Left ventricle myocardium superior (tissue), 1 donor: Measurements from ENCODE around the gene CLTC. TPM values are rescaled to one million over a fixed set of nuclear protein-coding genes. Genes with fewer than 3 reads are reported as not detected.
"Not testable (repeated sequence)": the region's sequence is repeated elsewhere in the genome, so short reads cannot be mapped to it uniquely, and the experiment has no call there.

Experiments used
- ATAC-seq: fragments of 200-7000 bp; cut with Tn5 transposase; one replicate; pipeline ENCODE4 v1.9.1; 2020; ENCODE audit warnings: mild to moderate bottlenecking, moderate library complexity
- DNase-seq: peaks from one replicate; pipeline ENCODE4 v3.0.0-alpha.2; 2020
- intact Hi-C: fragments of 100-400 bp; cut with micrococcal nuclease; formaldehyde crosslinking; loops from one replicate; pipeline ENCODE4 v1.11.0; 2022
- total RNA-seq: library from RNA; stranded (reverse); fragmentation: NEBNext Ultra II Directional; extraction: Animal tissue kit (Norgen Biotek cat#: 25700); gene quantifications from one replicate; pipeline ENCODE4 v1.2.1, GENCODE V29; 2021
- donor health status: DM: no; HTN: yes; CAD: no; lungs with severe emphysema.

Gene CLTC
- total RNA-seq, 1 donor from 2014 or later: 143 TPM

DNA sequence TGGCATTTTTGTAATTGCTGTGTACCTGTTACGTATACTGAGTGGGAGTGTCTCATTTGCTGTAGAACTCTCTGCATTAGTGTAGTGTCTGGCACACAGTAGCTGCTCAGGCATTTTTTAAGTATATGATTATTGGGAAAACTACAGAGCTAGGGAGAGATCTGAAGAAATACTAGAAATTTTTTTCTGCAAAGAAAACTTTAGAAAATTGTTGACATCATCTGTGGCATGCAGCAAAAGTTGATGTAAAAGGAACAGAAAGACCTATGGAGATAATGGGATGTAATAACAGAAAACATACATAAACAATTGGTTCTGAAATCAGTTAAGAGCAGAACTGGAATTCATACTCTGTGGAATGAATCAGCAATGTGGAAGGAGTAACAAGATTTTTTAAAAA, 11.6 kb downstream of the CLTC start:
- intact Hi-C loops: no loop called here
- ATAC-seq: no peak
- no peak for DNase-seq

DNA sequence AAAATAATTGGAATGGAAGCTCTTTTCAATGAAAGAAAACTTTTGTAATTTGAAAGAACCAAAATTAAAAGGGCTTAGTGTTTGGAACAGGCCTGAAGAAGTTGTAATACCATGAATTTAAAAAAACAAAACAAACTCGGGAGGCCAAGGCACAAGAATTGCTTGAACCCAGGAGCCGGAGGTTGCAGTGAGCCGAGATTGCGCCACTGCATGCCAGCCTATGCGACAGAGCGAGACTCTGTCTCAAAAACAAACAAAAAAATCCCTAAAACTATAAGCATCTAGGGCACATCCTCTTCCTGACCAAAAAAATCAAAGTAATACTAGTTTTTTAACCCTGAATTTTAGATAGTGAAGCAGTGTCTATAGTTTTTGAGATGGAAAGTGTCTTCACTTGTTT, 12.7 kb downstream of the CLTC start:
- DNase-seq (no peak), ATAC-seq (no peak)
- intact Hi-C loops: no loop called here

DNA sequence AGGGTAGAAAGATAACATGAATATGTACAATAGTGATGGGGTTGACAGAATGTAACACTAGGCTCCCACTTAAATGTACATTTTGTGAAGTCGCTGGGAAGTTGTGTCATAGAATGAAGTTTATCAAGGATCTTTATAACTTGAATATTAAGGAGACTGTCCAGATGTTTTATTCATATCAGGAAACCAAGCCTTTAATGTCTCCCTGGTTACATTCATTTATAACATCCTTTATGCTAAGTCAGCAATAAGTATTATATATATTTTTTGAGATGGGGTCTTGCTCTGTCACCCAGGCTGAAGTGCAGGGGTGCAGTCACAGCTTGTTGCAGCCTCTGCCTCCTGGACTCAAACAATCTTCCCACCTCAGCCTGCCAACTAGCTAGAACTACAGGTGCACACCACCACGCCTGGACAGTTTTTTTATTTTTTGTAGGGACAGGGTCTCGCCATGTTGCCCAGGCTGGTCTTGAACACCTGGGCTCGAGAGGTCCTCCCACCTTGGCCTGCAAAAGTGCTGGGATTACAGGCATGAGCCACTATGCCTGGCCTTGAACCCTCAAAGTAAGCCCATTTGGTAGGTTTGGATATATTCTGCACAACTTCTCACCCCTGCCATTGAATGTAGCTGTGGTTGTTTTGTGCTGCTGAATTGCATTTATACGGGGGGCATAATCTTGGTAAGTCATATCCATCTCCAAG, 14.1 kb downstream of the CLTC start:
- DNase-seq: no peak
- intact Hi-C loops: no loop called here

DNA sequence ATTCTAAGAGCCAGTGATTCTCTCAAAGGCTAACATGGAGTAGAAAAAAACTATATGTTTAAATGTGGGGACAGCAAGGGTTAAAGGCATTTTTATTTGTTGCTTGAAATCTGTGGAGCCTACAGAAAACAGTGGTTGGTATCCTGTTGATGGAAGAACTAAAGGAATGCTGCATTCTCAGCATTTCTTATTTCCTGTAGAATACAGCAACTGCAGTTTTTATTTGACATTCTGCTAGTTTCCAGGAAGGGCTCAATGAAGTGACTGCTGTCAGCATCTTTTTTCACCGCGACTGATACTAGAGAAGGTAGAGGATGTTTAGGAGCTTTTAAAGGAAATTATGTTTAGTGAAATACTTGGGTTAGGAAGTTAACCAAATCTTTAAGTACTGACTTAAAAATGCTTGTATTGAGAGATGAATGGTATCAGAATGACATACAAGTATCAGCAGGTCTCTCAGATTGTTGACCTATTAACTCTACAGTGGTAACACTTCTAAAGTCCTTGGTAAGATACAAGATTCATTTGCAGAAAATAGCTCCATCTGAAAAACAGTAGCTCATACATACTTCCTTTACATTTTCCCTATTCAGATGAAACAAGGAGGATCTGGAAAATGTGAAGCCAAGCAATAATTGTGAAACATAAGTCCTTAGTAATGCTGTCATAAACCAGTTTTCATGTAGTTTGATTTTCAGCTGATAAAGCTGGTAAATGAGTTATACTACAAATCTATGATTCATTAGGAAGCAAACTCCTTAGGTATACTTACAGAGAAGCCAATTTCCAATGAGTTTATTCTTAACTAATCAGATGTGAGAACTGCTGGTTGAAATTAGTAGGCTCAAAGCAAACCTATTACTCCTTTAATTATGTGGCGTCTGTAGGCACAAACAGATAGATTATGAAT, 15.2 kb downstream of the CLTC start:
- intact Hi-C loops: no loop called here
- peak; percentile 27 for ATAC-seq
- no peak for DNase-seq

More for the DNA sequence above, 14.1 kb downstream of the CLTC start:
- ATAC-seq: no peak

DNA sequence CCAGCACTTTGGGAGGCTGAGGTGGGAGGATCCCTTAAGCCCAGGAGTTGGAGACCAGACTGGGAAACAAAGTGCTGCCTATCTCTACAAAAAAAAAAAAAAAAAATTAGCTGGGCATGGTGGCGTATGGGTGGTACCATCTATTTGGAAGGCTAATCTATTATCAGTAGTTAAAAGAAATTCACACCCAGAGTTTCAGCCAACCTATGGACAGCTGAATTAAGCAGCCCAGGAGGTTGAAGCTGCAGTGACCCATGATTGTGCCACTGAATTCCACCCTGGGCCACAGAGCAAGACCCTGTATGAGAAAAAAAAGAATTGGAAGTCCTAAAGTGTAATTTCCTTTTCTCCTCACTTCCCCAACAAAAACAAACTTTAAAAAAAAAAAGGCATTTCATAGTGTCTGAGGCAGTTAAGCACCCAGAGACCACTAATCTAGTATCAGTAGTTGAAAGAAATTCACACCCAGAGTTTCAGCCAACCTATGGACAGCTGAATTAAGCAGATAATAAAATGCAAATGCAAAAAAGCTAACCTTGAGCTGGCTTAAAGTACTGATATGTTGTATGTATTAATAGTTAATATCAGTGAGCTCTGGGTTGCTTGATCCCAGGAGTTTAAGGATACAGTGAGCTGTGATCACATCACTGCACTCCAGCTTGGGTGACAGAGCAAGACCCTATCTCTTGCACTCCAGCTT, 18.1 kb downstream of the CLTC start:
- intact Hi-C loops: no loop called here
- ATAC-seq: no peak

DNA sequence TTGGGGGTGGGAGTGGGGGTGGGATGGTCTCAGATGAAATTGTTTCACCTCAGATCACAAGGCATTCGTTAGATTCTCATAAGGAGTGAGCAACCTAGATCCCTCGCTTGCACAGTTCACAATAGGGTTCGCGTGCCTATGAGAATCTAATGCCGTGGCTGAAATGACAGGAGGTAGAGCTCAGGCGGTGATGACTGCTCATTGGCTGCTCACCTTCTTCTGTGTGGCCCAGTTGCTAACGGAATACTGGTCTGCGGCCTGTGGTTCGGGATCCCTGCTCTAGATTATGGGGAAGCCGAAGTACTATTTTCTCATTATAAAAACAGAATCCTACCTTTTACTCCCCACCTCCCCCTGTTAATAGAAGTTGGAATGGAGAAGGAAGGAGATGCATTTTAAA, 18.9 kb downstream of the CLTC start:
- ATAC-seq (peak; percentile 45), DNase-seq (no peak)
- intact Hi-C loops: no loop called here

More for the DNA sequence above, 18.1 kb downstream of the CLTC start:
- DNase-seq: no peak

DNA sequence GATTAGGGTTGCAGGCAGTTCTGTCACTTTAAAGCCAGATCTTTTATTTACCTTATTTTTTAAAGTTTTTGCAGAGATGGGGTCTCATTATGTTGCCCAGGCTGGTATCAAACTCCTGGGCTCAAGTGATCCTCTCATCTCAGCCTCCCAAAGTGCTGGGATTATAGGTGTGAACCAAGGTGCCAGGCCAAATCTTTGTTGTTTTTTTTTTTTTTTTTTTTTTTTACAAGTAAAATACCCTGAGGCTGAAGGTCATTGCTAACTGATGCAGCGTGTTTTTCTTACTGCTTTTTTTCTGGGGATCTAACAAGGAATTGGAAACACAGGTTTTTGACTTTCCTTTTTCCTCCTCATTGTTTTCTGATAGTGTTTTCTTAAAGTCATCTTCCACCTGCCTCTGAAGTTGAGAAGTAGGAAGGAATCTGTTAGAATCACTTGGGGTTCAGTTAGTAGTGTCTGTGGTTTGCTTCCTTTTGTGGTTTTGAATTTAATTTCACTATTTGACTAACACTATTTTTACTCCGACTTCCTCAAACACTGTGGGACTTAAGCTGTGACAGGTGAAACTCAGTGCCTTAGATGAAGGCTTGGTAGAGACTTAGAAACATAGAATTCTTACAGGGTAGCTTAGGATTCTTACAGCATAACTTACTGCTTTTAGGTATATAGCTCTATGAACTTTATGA, 22.2 kb downstream of the CLTC start:
- DNase-seq (no peak), ATAC-seq (no peak)
- intact Hi-C loops: no loop called here

DNA sequence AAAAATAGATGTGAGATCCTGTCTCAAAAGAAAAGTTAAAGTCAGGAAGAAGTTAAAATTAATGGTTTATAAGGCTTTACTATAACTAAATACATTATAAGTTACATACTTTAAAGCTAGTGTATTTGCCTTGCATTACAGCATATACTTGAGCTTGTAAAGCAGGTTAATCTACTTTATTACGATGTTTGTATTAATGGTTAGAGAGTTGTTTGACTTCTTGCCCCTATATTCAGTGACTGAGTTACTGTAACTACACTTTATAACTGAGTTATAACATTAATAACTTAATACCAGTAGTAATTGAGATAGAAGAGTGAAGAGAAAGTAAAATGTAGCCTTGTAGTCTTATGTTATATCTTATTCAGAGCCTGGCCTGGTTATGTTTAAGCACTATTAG, 22.9 kb downstream of the CLTC start:
- intact Hi-C loops: no loop called here
- DNase-seq: no peak
- ATAC-seq: no peak

DNA sequence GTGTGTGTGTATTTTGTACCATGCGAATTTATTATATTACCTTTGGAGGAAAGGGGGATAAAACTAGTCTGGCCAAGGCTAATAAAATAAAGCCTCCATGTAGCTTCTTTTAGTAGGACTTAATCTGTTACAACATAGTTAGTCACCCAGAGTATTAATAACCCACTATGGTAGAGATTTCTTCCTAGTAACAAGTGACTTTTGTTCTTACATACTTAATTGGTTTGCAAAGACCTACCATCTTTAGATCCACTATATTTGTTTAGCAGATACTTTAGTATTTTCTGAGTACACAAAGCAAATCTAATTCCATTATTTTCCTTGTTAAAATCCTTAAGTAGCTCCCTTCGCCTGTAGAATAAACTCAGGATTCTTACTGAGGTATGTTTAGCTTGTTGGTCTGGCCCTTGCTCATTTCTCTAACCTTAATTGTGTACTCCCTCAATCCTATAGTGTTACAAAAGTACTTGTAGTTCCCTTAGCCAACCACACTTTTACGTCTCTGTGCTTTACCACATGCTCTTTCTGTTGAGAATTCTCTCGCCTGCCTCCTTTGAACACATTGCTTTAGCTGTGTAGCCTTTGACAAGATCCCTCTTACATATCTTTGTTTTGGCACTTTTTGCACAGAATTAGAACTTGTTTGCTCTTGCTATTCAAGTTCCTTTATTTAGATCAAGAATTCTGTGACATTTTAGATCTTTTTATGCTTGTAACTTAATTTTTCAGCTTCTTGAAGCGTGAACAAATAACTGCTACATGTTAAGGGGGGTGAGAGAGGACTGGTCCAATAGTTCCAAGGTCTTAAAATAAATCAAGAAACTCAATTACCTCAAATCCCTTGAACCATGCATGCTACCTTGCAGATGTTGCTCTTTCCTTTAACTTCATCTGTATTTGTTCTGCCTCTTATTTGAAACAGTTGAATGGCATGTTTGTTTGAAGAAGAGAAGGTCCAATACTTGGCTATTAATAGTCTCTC, 23.8 kb downstream of the CLTC start:
- ATAC-seq (peak; percentile 36), DNase-seq (no peak)
- intact Hi-C loops: no loop called here

DNA sequence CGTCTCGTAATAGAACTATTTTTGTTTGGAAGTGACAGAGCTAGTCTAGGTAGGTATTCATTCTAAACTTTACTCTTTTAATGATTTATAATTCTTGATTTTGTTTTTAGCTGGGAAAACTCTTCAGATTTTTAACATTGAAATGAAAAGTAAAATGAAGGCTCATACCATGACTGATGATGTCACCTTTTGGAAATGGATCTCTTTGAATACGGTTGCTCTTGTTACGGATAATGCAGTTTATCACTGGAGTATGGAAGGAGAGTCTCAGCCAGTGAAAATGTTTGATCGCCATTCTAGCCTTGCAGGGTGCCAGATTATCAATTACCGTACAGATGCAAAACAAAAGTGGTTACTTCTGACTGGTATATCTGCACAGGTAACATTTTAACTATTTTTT, 27.6 kb downstream of the CLTC start:
- intact Hi-C loops: no loop called here
- peak; percentile 28 for ATAC-seq
- DNase-seq: no peak

DNA sequence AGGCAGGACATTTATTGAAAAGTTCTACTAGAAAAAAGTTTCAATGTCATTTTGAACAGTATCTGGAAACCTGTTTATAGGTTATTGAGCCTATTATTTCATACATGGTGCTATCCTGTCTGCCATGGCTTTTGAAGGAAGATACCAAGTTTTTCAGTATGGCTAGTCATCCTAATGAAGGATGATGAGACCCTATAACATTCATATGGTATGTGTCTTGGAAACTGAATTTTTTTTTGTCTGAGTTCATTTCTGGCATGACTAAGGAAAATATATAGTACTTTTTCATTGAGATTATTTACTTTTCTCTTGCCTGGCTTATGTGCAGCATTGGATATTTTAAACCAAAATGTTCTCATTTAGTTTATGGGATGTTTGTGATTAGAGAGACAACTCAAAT, 30.2 kb downstream of the CLTC start:
- no peak for ATAC-seq
- intact Hi-C loops: no loop called here
- no peak for DNase-seq

DNA sequence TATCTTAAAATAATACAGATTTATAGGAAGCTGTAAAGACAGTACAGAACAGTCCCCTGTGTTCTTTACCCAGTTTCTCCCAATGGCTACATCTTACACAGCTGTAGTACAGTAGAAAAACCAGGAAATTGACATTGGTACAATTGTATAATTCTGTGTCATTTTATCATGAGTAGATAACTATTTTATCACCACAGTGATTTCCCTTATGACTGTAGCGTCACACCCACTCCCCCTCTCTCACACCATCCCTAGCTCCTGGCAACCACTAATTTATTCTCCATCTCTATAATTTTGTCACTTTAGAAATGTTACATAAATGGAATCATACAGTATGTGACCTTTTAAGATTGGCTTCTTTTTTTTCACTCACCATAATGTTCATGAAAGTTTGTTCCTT, 30.9 kb downstream of the CLTC start:
- no peak for ATAC-seq

DNA sequence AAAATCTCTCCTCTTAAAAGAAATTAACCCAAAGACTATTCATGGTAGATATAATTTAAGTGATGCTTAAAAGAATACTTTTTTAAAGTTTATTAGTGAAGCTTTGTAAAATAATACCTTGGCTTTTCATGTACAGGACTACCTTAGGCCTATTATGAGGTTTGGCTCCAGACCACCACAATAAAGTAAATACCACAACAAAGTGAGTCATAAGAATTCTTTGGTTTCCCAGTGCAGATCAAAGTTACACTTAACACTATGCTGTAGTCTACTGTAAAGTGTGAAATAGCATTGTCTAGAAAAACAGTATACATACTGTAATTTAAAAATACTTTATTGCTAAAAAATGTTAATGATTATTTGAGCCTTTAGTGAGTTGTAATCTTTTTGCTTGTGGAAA, 31.7 kb downstream of the CLTC start:
- ATAC-seq (no peak), DNase-seq (no peak)
- intact Hi-C loops: no loop called here

More for the DNA sequence above, 30.9 kb downstream of the CLTC start:
- intact Hi-C loops: no loop called here
- DNase-seq: no peak

DNA sequence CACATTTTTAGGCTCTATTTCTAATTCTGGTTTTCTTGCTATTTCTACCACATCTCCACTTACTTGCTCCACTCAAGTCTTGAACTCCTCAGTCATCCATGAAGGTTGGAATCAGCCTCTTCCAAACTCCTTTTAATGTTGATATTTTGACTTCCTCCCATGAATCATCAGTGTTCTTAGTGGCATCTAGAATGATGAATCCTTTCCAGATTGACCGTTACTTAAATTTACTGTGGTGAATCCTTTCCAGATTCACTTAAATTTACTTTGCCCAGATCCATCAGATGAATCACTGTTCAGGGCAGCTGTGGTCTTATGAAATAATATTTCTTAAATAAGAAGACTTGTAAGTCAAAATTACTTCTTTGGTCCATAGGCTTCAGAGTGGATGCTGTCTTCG, 32.4 kb downstream of the CLTC start:
- DNase-seq (no peak), ATAC-seq (no peak)
- intact Hi-C loops: no loop called here

DNA sequence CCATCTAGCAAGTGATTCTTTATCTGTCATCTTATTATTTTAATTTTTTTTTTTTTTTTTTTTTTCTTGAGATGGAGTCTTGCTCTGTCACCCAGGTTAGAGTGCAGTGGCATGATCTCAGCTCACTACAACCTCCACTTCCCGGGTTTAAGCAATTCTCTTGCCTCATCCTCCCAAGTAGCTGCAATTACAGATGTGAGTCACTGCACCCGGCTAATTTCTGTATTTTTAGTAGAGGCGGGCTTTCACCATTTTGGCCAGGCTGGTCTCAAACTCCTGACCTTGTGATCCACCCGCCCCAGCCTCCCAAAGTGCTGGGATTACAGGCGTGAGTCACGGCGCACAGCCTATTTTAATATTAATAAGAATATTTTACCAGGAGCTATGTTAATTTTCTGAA, 36.9 kb downstream of the CLTC start:
- intact Hi-C loops, DNase-seq, ATAC-seq: not testable (repeated sequence)

DNA sequence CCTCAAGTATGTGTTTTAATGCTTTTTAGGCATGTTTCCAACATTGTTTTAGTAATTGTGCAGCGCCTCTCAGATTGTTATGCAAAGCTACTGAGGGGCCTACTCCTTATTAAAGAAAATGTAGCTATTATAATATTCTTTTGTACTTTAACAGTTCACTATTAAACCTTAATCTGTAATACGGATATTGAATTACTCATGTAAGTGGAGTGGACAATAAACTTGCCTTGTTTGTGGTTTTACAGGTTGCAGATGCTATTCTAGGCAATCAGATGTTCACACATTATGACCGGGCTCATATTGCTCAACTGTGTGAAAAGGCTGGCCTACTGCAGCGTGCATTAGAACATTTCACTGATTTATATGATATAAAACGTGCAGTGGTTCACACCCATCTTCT, 46.5 kb downstream of the CLTC start:
- DNase-seq (no peak), ATAC-seq (no peak)
- intact Hi-C loops: no loop called here

DNA sequence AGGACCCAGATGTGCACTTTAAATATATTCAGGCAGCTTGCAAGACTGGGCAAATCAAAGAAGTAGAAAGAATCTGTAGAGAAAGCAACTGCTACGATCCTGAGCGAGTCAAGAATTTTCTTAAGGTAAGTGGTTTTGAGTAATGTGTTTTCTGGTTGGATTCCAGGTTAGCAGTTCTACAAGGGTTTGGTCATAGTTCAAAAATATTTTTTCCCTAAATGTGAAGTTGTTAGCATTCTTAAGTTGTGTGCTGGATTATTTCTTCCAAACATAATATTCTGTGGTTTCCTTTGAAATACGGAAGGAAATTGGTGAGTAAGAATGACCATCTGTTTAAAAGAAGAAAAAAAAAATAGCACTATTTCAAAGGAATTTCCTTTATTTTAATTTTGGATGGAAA, 49.1 kb downstream of the CLTC start:
- ATAC-seq: no peak
- DNase-seq: no peak
- intact Hi-C loops: no loop called here

DNA sequence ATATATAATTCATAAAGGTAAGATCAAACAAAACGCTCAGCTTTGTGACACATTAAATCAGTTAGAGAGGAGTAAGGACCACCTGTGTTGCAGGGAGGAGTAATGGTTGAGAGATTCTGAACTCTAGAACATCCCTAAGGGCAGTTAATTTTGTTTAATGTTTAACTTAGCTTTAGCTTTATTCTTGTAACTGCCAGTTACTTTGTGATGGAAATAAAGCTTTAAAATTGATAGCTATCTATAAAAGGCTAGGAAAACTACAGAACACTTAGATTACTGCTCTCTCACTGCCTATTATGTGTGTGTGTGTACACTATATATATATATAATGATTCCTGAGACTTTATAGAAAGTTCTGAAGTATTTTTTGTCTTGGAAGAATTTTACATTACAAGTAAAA, 49.7 kb downstream of the CLTC start:
- intact Hi-C loops: no loop called here
- ATAC-seq: no peak

More for the DNA sequence above, 49.7 kb downstream of the CLTC start:
- DNase-seq: no peak
